ENCODE measurements around the gene ZFPM1.
"Not testable (repeated sequence)": the region's sequence is repeated elsewhere in the genome, so short reads cannot be mapped to it uniquely, and the experiment has no call there.

ZFPM1 gene

DNA sequence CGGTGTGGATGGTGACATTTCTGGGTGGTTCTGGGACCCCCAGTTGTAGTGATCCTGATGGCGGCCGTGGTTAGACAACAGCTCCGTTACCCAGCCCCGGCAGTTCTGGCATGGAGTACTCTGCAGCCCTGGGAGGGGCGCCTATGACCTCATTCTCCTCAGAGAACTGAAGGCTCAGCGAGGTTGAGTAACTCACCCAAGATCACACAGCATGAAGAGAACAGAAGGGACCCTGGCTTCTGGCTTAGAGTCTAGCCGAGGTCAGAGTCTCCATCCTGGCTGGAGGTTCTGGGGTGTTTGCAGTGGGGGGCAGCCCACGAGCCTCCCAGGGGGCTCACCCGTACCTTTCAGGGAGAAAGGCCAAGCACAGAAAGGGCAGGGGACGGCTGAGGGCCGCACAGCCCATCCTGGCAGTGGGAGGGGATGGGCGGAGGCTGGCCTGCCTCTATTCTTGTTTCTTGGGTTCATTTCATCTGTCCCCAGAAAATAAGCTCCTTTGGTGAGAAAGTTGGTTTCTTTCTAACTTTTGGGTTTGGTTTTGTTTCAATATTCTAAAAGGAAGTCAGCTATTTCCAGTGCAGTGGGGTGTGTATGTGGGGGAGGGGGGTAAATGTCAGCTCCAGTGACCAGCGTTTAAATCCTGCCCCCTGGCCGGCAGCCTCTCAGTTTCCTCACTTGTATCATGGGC lies 13.2 kb downstream of the ZFPM1 start:
- no peak for DNase-seq (ENCODE audit: low read depth)

DNA sequence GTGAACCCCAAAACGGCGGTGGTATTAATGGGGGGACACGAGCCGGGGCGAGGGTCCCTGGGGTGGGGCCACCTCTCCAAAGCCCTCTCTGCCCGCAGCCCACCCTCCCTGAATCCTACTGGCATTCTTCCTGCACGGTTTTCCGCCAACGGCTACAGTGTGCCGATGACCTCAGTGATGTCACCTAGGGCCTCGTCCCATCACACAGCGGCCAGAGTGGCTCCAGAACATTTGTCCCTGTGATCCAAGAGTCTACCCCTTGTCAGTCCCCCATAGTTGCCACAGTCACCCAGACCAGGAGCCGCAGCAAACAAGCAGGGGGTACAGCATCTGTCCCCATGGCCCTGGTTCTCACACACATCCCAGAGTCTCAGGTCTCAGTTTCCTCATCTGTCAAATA lies 13.9 kb downstream of the ZFPM1 start:
- no peak for DNase-seq (ENCODE audit: low read depth)

DNA sequence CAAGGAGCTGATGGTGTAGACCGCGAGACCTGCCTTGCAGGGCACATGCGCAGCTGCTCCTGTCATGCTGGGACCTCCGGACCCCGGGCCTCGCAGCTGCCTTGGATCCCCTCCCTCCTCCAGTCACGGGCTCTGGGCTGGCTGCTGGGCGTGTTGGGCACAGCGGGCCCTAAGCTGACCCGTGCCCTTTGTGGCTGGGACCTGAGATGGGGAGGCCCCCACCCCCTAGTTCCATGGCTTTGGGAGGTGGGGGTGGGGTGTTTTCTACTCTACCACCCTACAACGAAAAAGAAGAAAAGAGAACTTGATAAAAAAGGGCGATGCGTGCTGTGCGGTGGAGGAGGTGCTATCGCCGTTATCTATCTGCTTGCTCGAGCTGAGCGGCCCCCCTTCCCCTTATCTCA lies 14.5 kb downstream of the ZFPM1 start:
- DNase-seq (ENCODE audit: low read depth): no peak

DNA sequence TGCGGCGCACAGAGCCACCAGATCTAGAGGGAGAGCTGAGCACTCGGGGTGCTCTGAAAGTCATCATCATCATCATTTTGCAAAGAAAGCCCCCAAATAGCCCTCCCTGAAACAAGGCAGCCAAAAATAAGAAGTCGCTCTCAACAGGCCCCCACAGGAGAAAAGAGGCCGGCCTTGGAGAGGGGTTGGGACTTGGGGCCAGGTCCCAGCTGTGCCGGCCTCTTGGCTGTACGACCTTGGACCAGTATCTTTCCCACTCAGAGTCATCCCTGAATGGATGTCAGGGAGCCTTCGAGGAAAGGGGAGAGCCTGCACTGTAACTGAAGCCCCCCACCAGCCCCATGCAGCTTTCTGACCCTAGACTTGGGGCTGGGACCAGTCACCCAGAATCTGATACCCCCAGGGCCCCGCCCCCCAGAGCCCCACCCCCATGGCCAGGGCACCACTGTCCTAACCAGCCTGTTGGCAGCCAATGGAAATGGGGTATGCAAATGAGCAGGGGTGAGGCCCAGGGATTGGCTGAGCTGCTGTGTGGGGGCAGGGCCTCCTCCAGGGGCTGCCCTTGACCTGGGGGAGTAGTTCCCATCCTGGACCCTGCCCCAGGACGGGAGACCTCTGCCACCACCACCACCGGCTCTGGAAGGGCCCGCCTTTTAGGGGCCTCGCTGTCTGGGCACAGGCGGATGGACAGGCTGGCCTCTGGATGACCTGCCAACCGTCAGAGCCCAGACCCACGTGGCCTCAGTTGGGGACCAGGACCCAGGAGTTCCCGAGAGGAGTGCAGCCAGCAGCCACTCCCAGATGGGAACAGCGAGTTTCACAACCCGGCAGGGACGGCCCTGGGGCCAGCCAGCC lies 15.4 kb downstream of the ZFPM1 start:
- DNase-seq (ENCODE audit: low read depth): no peak

DNA sequence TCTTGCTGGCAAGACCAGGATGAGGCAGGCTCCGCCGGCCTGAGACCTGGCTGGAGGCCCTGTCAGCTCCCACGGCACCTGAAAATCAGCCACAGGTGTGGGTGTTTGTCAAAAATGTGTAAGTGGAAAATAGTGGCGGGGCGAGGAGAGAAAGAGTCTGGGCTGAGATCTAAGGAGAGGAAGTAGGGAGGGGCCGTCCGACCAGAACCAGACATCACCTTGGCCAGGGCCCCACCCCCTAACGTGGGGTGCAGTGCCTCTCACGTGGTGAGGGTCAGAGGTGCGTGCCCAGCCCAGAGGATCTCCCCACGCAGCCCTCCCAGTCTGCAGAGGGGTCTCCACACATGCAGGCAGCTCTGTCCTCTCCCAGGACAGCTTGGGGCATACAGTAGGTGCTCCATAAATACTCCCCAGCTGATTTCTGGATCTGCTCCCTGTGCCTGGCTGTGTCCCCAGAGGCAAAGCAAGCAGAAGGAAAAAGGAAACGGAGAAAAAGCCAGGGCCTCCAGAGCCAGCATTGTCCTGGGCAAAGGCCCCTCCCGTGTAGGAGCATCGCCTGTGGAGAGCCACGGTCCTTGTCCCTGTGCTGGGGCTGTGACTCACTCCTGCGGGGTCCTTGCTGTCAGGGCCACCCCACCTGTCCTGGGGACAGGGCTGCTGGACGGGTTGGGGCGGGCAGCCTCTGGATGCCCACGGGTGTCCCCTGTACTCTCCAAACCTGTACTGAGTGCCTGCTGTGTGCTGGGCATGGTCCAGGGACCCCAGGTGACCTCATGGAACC lies 16.7 kb downstream of the ZFPM1 start:
- DNase-seq (ENCODE audit: low read depth): no peak

DNA sequence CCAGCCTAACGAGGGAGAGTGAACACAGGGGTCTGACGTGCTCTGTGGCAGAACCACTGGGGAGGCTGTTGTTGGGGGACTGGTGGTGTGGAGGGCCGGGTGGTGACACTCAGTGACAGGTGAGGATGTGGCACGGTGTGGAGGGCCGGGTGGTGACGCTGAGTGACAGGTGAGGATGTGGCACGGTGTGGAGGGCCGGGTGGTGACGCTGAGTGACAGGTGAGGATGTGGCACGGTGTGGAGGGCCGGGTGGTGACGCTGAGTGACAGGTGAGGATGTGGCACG lies 17.3 kb downstream of the ZFPM1 start:
- DNase-seq (ENCODE audit: low read depth): not testable (repeated sequence)

DNA sequence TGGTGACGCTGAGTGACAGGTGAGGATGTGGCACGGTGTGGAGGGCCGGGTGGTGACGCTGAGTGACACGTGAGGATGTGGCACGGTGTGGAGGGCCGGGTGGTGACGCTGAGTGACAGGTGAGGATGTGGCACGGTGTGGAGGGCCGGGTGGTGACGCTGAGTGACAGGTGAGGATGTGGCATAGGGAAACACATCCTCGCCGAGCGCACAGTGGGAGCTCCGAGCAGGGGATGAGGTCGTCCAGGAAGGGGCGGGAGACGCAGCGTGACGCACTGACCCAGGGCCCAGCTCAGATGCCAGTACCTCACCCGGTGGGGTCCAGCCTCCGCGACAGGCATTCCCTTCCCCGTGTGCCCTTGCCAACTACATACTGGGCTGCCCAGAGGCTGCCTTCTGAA lies 17.6 kb downstream of the ZFPM1 start:
- not testable (repeated sequence) for DNase-seq (ENCODE audit: low read depth)

DNA sequence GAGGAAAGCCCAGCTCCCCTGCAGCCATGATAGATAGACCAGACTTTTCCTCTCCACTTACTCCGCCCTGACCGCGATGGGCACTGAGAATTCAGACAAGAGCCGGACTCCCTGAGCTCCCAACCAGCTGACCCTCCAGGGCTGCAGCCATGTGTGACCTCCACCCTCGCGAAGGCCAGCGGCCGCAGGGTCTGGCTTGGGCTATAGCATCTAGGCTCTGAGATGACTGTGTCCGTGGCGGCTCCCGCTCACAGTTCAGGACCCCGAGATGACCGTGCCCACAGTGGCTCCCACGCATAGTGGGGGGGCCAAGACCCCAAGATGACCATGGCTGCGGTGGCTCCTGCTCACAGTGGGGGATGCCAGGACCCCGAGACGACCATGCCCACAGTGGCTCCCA lies 18.0 kb downstream of the ZFPM1 start:
- no peak for DNase-seq (ENCODE audit: low read depth)

DNA sequence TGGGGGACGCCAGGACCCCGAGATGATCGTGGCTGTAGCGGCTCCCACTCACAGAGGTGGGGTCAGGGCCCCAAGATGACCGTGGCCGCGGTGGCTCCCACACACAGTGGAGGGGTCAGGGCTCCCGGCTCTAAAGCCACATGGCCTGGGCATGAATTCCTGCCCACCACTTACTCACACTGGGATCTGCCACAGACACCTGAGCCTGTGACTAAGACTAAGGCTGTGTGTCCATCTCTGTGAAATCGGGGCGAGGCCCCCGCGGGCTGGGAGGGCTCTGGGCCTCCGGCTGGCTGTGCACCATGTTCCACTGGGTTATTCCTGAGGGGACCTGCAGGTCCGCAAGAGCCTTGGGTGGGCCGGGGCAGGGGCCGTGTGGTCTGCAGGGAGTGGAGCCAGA lies 18.5 kb downstream of the ZFPM1 start:
- no peak for DNase-seq (ENCODE audit: low read depth)

DNA sequence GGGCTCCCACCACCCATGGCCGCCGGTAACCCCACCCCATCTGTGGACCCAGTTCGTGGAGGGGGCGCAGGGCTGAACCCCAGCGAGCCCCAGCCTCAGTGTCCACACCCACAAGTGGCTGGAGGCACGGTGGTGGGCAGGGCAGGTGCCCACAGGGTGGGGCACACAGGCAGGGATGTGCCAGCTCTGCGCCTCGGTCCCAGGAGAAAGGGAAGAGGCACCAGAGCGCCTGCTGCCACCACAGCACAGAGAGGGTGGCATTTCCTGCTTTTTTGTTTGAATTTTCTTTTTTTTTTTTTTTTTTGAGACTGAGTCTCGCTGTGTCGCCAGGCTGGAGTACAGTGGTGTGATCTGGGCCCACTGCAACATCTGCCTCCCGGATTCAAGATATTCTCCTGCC lies 19.0 kb downstream of the ZFPM1 start:
- DNase-seq (ENCODE audit: low read depth): no peak

DNA sequence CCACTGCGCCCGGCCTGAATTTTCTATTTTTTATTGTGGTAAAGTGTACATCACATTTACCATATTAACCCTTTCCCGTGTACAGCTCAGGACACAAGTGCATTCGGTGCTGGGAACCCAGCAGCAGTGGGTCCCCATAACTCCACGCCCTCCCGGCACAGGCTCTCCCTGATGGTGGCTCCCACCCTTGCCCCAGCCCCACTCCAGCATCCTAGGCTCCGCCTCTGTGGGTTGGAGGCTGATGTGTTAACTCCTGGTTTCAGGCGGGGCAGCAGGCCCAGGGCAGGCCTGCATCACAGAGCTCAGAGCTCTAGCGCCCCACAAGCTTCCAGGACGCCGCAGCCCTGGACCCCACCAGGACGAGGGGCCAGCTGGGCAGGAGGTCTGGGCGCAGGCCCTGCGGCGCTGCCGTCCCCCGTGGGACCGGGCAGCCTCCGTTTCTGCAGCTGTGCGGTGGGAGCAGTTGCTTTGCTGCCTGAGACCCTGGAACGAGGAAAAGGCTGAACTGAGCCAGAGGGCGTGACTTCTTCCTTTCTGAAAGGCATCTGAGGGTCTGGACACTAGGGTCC lies 19.6 kb downstream of the ZFPM1 start:
- DNase-seq (ENCODE audit: low read depth): no peak

DNA sequence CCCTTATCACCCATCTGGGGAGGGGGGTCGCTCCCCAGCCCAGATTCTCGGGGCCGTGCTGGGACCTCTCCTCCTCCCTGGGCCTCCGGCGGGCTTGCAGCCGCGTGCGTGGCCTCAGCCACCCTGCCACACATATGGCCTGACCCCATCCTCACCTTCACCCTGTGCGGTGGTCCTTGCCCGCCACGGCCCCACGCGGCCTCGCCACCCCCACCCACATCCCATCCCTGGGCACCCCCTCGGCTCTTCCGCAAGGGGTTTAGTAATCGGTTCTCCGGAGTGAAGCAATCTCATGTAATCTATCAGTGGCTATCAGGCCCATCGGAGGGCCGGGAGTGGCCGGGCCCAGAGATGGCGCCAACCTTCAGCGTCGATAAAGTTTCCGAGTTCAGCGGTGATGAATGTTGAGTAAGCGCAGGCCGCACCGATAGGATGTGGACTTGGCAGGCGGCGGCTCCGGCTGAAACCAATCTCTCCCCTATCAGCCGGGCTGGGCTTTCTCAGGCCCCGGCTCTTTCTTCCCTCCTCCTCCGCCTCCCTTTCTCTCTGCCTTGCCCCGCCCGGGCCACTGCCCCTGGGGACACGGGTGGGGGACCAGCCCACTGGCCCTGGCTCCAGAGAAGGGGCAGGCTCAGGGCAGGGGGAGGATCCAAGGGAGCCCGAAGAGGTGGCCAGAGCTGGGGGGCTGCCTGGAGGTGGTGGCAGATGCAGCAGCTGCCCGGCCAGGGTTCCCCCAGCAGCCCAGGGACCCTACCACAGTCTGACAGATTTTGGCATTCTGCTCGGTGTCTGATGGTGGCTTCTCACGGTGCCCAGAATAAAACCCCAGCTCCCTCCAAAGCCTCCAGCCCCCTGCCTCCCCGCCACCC lies 20.8 kb downstream of the ZFPM1 start:
- DNase-seq (ENCODE audit: low read depth): no peak

DNA sequence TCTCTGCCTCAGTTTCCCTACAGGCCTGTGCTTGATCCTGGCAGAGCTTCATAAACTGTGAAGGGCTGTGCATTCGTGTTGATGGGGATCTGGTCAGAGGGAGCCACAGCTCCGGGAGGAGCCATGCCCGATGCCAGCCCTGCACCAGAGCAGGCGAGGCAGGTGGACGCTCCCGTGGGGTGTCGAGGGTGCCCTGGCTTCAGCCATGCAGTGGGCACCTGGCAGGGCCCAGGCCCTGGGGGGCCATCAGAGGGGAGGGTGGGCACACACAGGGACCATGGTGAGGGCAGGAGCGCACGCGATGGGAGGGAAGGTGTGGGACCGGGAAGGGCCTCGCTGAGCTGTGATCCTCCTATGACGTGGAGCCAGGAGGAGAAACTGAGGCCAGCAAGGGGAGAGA lies 22.0 kb downstream of the ZFPM1 start:
- no peak for DNase-seq (ENCODE audit: low read depth)

DNA sequence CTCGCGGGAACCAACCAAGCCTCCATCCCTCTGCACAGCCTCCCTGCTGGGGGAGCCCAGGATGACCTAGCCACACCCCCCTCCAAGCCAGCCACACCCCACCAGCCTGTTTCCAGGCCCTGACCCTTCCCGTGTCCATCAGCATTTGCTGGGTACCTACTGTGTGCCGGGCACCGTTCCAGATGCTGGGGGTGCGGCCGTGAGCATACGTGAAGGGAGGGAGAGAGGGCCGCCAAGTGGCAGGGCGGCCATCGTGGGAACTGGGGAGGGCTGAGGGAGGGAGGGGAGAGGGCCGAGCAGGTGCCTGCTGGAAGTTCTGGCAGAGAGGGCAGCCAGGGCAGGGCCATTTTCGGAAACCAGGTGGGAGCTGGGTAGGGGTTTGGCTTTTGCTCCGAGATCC lies 23.1 kb downstream of the ZFPM1 start:
- DNase-seq (ENCODE audit: low read depth): no peak

DNA sequence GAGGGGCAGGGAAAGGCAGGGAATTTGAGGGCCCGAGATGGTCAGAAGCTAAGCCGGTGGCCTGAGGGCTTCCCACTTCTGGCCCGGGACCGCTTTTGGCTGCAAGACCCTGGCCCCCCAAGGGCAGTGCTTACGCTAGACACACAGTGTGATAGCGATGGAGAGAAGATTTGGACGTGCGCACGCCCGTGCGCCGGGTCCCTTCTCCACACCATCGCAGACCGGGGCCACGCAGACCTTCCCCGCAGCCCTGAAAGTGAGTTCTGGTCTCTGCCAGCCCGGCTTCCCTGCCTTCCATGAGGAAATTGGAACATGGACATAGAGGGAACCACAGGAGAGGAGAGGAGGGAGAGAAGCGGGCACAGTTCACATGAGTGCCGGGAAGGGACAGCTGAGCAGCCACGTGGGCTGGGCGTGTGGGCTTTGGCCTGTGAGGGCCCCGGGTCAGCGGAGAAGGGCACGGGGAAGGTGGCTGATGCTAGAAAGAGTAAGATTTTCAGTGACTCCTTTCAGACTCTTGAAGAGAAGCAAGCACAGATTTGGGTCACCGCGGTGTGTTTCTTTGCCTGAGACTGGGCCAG lies 23.8 kb downstream of the ZFPM1 start:
- DNase-seq (ENCODE audit: low read depth): no peak

DNA sequence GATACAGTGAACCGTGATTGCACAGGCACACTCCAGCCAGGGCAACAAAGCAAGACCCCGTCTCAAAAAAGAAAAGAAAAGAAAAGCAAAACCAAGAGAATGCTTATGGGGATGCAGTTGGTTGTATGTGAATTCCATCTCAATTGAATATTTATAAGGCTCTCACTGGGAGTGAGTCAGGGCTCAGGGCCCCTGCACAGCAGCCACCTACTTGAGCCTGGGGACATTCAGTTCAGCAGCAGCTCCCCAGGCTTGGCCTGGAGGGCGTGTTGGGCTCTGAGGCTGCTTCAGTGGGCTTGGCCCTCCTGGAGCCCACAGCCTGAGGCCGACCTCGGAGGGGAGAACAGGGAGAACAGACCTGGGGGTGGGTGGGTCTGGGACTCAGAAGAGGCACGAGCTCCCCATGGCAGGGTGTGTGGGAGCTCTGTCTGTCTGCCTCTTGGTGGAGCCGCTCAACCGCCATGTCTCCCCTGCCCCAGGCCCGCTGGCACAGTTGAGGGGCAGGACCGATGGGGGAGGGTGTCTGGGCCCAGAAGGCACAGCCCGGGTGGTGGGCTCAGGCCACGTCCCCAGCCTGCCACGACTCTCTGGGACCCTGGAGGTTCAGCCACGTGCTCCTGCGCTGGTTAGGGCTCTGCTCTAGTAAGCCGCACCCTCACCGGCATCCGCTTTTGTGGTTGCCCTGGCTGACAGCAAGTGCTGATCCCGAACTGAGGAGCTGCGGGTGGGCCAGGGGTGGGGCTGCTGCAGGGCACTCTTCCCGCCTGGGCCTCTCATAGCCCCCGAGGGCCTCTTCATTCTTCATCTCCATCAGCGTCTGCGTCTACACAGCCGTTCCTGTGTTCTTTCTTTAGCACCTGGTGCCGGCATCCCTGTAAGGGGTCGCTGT lies 24.8 kb downstream of the ZFPM1 start:
- no peak for DNase-seq (ENCODE audit: low read depth)

DNA sequence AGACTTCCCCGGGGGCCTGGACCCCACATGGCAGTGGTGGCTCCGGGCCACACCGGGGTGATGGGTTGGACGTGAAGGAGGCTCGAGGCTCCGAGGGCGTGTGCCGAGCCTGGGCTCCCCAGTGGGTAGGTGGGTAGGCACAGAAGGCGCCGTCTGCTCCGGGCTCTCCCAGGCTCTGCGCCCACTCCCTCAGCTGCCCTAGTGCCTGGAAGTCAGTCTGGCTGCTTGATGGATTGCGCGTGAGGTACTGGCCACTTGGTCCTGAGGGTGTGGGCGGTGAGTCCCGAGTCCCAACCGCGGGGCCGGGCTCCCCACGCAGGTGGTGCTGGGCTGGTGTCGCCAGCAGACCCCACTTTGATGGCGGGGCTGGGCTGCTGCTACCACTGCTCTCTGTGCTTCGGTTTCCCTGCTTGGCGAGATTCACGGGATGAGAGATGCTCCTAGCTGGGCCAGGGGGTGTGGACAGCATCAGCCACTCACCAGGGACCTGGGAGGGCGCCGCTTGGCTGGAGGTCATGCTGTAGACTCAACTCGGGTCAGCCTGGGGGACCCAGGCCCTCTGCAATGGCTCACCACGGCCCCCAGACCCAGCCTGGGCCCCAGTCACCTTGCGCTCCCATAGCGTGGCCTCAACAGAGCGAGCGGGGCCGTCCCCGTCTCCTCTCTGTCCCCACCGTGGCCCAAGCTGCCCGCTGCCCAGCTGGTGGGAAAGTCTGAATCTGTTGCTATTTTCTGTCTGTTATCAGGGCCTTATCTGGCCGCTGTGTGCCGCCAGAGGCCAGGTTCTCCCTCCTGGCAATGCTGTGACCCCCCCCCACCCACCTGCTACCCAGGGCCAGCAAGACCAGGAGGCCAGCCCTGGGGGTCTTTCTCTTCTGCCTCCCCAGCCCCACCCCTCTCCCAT lies 26.1 kb downstream of the ZFPM1 start:
- DNase-seq (ENCODE audit: low read depth): no peak

DNA sequence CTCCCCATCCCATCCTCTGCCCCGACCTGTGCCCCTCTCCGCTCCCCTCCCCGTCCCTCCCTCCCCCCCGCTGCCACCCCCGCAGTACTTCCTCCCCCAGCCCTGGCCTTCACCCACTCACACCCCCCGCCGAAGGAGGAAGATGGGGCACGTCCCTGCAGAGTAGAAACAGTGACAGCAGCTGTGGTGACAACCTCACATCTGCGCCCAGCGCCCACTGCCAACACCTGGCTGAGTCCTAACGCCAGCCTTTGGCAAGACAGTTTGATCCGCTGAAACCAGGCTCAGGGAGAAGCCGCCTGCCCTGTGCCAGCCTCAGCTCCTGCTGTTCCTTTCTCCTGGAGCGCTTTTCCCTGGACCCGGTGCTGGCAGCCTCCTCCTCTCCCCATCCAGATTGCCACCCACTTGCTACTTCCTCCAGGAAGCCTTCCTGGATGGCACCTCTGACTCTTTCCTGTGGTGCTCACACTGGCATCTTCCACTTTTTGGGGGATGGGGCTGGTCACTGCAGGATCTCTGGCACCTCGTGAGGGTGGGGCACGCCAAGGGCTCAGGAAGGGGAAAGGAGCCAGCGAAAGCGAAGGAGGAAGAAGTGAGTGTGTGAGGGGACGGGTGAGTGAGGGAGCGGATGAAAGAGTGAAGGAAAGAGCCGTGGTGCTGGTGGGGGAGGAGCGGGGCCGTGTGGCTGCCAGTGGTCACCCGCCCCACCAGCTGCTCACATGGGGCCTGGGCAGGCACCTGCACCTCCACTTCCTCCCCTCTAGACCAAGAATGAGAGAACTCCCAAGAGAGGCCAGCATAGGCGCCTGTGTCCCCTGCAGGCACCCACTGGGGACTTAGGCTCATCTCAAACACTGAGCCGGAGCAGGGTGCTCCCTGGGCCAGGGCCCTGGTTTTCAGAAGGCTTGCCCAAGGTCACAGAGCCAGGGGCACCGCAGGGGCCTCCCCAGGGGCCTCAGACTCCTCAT lies 27.0 kb downstream of the ZFPM1 start:
- DNase-seq (ENCODE audit: low read depth): no peak

All from HS-27A (cell line).